CD4-positive, alpha-beta T cell treated with Interleukin-12 subunit alpha and Interleukin-12 subunit beta, for 1 hour (primary cell): ENCODE measurements around the gene TUBGCP2.

ENCODE experiments used
- DNase-seq: peaks from one replicate; pipeline ENCODE4 v3.0.0-alpha.2; 2020

The TUBGCP2 gene

GRCh38 chr10:133339708-133340380 is 31.2 kb upstream of the TUBGCP2 start:
- no peak for DNase-seq

- DNase-seq: no peak
These were observed 29.7 kb upstream of the TUBGCP2 start for GRCh38 chr10:133338080-133339071.

- DNase-seq: no peak
These were observed 28.7 kb upstream of the TUBGCP2 start for GRCh38 chr10:133337370-133337725.

GRCh38 chr10:133336577-133337369 is 28.1 kb upstream of the TUBGCP2 start, which contains the start of gene CALY:
Gene CALY (minus strand): TSS chr10:133336896. CDS start chr10:133328989, 7,907 bp downstream.
- DNase-seq: peak; percentile 93

GRCh38 chr10:133336118-133336576 is 27.5 kb upstream of the TUBGCP2 start:
- no peak for DNase-seq

- DNase-seq: peak; percentile 87
These were observed 26.8 kb upstream of the TUBGCP2 start for GRCh38 chr10:133335246-133336117.

GRCh38 chr10:133334503-133335245 is 26.0 kb upstream of the TUBGCP2 start:
- DNase-seq: no peak

- DNase-seq: no peak
These were observed 24.4 kb upstream of the TUBGCP2 start for GRCh38 chr10:133332936-133333699.

GRCh38 chr10:133329491-133330202 is 21.0 kb upstream of the TUBGCP2 start:
- DNase-seq: peak; percentile 89

- no peak for DNase-seq
These were observed 20.0 kb upstream of the TUBGCP2 start for GRCh38 chr10:133328358-133329343.

- no peak for DNase-seq
These were observed 19.1 kb upstream of the TUBGCP2 start for GRCh38 chr10:133327651-133328357.

GRCh38 chr10:133326745-133327650 is 18.3 kb upstream of the TUBGCP2 start:
- no peak for DNase-seq

GRCh38 chr10:133326223-133326551 is 17.5 kb upstream of the TUBGCP2 start:
- no peak for DNase-seq

GRCh38 chr10:133325440-133326222 is 17.0 kb upstream of the TUBGCP2 start:
- DNase-seq: peak; percentile 31

GRCh38 chr10:133324857-133325260 is 16.2 kb upstream of the TUBGCP2 start:
- DNase-seq: no peak
